A172 (cell line): ENCODE measurements around the gene MRPS18B. TPM values are rescaled to one million over a fixed set of nuclear protein-coding genes. Genes with fewer than 3 reads are reported as not detected.

Experiments
- DNase-seq: peaks from one replicate; pipeline ENCODE4 v3.0.0-alpha.2; 2015; ENCODE audit warnings: low spot score
- total RNA-seq: library from RNA; depleted of rRNA; stranded (reverse); fragments of >200 nt; shearing (Covaris generic); gene quantifications from 2 replicates; pipeline ENCODE4 v1.2.3, GENCODE V29; 2014; rRNA removed

The MRPS18B gene
- total RNA-seq: 76.8 and 82.8 TPM in 2 replicates

DNA sequence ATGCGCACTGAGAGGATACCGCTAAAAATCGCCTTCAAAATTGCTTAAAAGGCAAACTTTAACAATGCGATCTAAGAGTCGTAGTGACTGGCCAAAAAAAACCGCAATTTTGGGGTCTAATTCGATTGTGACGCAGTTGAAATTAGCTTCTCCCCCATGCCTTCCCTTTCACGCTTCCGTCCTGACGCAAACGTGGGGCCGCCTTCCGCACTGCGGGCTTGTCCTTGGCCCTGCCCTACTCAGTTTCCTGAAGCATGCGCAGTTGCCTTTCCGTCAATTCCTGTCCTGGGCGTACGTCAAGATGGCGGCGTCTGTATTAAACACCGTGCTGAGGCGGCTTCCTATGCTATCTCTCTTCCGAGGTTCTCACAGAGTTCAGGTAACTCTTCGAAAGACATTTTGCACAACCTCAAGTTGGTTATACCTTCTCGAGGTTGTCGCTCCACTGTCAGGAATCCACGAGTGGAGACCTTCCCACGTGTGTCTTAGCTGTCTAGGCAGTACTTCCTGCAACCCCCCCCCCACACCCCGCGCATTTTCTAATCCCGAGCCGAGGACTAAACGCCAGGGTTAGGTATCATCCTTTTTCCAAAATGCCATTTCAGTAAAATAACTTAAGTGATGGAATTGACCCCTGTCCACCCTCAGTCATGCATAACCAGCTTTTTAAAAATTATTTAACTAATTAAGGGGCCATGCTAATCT lies at the start of gene MRPS18B:
TSS of gene MRPS18B (plus strand) at position 276 of the 705 bp plus-strand sequence. CDS start at position 302, 26 bp downstream.
- DNase-seq: peak; percentile 90

- no peak for DNase-seq
Observed at GRCh38 chr6:30568245-30568644, 49.4 kb upstream of the MRPS18B start.

- no peak for DNase-seq
Observed at GRCh38 chr6:30570263-30570662, 47.4 kb upstream of the MRPS18B start.

DNA sequence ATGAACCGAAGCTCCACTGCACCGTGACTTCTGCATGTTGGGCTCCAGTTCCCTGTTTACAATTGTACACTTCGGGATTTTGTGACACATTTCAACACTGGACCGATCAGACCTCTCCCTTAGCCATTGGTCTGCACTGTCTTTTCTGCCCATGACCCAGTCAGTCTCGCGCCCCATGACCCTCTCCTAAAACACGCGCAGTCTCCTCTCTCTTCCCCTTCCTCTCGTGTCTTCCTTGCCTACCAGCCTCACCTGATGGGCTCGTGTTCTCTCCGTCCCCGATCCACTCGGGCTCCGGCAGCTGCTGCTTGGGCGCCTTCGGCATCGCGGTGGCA lies 46.9 kb upstream of the MRPS18B start:
- DNase-seq: no peak

GRCh38 chr6:30571075-30571761 lies 46.4 kb upstream of the MRPS18B start, which contains the start of gene ABCF1:
TSS of gene ABCF1 (plus strand) at chr6:30571442. CDS start at chr6:30571488, 46 bp downstream.
- peak; percentile 85 for DNase-seq

GRCh38 chr6:30571762-30572082 lies 45.9 kb upstream of the MRPS18B start:
- no peak for DNase-seq

GRCh38 chr6:30572148-30572547 lies 45.5 kb upstream of the MRPS18B start:
- DNase-seq: no peak

DNA sequence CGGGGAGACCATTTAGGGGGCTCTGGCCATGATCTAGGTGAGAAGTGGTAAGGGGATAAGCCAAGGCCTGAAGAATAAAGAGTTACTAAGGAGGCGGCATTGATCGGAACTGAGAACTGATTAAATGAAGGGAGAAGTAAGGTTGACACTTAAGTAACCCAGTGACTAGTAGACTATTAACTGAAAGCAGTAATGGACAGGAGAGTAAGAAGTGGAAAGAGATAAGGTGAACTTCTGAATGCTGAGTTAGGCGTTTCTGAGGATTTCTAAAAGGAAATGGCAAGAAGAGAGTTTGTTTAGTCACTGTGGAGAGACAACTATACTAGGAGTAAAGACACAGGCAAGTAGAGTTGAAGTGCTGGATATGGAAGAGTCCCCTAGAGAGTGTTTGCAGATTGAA lies 44.5 kb upstream of the MRPS18B start:
- DNase-seq: no peak

GRCh38 chr6:30578051-30578450 lies 39.6 kb upstream of the MRPS18B start:
- no peak for DNase-seq

DNA sequence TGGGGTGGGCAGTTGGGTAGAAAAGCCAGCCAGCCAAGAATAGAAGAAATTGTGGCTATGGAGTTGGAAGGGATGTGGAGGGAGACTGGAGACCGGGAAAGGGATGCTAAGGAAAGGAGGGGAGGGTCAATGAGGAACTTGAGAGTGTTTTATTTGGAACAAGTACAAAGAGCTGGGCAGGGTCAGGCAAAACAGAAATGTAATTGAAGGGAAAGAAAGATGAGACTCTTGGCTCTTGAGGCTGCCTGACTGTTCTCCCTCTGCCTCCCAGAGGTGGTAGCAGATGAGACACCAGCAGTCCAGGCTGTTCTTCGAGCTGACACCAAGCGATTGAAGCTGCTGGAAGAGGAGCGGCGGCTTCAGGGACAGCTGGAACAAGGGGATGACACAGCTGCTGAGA lies 33.7 kb upstream of the MRPS18B start:
- DNase-seq: no peak

GRCh38 chr6:30589754-30590358 lies 27.8 kb upstream of the MRPS18B start:
- DNase-seq: no peak

GRCh38 chr6:30590509-30590908 lies 27.1 kb upstream of the MRPS18B start:
- DNase-seq: no peak

- DNase-seq: no peak
Observed at GRCh38 chr6:30591008-30591407, 26.6 kb upstream of the MRPS18B start.

- no peak for DNase-seq
Observed at GRCh38 chr6:30592287-30592686, 25.4 kb upstream of the MRPS18B start.

DNA sequence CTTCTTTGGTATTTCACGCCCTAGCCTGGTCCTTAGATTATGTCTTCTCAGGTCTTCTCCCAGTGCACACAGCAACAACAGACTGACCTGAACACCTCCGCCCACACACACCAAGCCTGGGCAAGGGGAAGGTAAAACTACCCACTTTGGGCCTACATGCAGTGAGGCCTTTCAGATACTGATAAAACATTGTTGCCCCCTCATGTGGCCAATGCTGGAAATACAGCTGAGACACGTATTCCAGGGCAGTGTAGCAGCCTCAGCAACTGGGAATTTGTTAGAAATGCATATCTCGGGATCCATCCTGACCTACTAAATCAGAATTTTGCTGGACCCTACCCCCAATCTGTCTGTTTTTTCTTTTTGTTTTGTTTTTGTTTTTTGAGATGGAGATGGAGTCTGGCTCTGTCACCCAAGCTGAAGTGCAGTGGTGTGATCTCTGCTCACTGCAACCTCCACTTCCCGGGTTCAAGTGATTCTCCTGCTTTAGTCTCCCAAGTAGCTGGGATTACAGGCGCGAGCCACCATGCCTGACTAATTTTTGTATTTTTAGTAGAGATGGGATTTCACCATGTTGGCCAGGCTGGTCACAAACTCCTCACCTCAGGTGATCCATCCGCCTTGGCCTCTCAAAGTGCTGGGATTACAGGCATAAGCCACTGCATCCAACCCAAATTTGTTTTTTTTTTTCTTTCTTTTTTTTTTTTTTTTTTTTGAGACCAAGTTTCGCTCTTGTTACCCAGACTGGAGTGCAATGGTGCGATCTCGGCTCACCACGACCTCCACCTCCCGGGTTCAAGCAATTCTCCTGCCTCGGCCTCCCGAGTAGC lies 20.1 kb upstream of the MRPS18B start:
- peak; percentile 75 for DNase-seq

- DNase-seq: no peak
Observed at GRCh38 chr6:30598912-30599624, 18.6 kb upstream of the MRPS18B start.

- DNase-seq: no peak
Observed at GRCh38 chr6:30599625-30600324, 17.9 kb upstream of the MRPS18B start.

GRCh38 chr6:30600451-30600961 lies 17.1 kb upstream of the MRPS18B start:
- no peak for DNase-seq

DNA sequence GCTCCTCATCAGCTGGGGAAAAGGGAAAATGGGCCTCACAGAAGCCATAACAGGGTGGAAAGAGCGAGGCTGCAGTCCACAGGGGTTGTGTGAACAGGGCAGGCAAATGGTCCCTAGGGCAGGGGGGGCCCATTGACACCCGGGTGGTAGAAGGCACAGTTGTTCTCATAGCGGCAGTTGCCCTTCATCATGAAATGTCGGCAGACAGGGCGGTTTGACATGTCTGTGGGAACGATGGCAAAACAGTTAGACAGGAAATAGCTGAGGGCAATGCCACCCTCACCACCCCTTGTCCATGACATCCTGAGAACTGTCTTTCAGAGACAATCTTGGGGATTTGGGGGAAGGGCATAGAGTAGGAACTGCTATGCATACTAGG lies 16.2 kb upstream of the MRPS18B start:
- DNase-seq: no peak

- no peak for DNase-seq
Observed at GRCh38 chr6:30601815-30602641, 15.6 kb upstream of the MRPS18B start.
